GM23338 (cell line): ENCODE data around the gene WDR47.
"Not testable (repeated sequence)": the region's sequence is repeated elsewhere in the genome, so short reads cannot be mapped to it uniquely, and the experiment has no call there.

ENCODE experiments used
- CREB1 ChIP-seq: fragments of 250-450 bp; sonication (Bioruptor Pico); IDR thresholded peaks from 2 replicates; pipeline ENCODE4 v1.5.0; 2020; ENCODE audit warnings: low read depth, mild to moderate bottlenecking, moderate library complexity
- EZH2 ChIP-seq: fragments of 200-600 bp; sonication (generic); IDR thresholded peaks from one replicate; pipeline ENCODE4 v1.8.0; 2017; ENCODE audit warnings: antibody characterized with exemption, mild to moderate bottlenecking, low read depth; ENCODE audit not compliant: unreplicated experiment
- EZH2phosphoT487 ChIP-seq: fragments of 200-600 bp; sonication (generic); IDR thresholded peaks from one replicate; pipeline ENCODE4 v1.8.1; 2018; ENCODE audit warnings: antibody characterized with exemption; ENCODE audit not compliant: unreplicated experiment
- JUNB ChIP-seq: IDR thresholded peaks from one replicate; pipeline ENCODE4 v1.6.1; 2016; ENCODE audit warnings: antibody characterized with exemption; ENCODE audit not compliant: unreplicated experiment
- NANOG ChIP-seq: IDR thresholded peaks from 2 replicates; pipeline ENCODE4 v1.6.1; 2016; ENCODE audit warnings: antibody characterized with exemption, borderline replicate concordance
- POLR2AphosphoS5 ChIP-seq: IDR thresholded peaks from 2 replicates; pipeline ENCODE4 v1.6.1; 2016; ENCODE audit warnings: antibody characterized with exemption, low read depth
- REST ChIP-seq: IDR thresholded peaks from one replicate; pipeline ENCODE4 v1.6.1; 2018; ENCODE audit warnings: antibody characterized with exemption; ENCODE audit not compliant: unreplicated experiment
- STAT1 ChIP-seq: IDR thresholded peaks from one replicate; pipeline ENCODE4 v1.6.1; 2016; ENCODE audit warnings: antibody characterized with exemption; ENCODE audit not compliant: unreplicated experiment
- ZNF114 ChIP-seq: fragments of 250-450 bp; sonication (Bioruptor Pico); IDR thresholded peaks from 2 replicates; pipeline ENCODE4 v1.5.0; 2020; ENCODE audit warnings: mild to moderate bottlenecking, moderate library complexity
- ZNF331 ChIP-seq: fragments of 250-450 bp; sonication (Bioruptor Pico); IDR thresholded peaks from 2 replicates; pipeline ENCODE4 v1.5.0; 2020; ENCODE audit warnings: low read depth, mild to moderate bottlenecking, moderate library complexity
- ZNF462 ChIP-seq: fragments of 250-450 bp; sonication (Bioruptor Pico); IDR thresholded peaks from 2 replicates; pipeline ENCODE4 v1.5.0; 2020; ENCODE audit warnings: mild to moderate bottlenecking, moderate library complexity
- TF ChIP-seq, protein P1 (sequence below): IDR thresholded peaks from 2 replicates; pipeline ENCODE4 v1.6.1; 2016; ENCODE audit warnings: antibody characterized with exemption
- TF ChIP-seq, protein P2 (sequence below), 2 experiments: fragments of 200-600 bp in 1 of 2; sonication (generic) in 1 of 2; conservative IDR thresholded peaks; 2 replicates each; pipeline versions ENCODE4 v1.5.1 to v1.6.1; 2016 to 2017; ENCODE audit warnings: antibody characterized with exemption in 2 of 2, low read depth in 2 of 2, mild to moderate bottlenecking in 2 of 2, moderate library complexity in 1 of 2

DNA sequence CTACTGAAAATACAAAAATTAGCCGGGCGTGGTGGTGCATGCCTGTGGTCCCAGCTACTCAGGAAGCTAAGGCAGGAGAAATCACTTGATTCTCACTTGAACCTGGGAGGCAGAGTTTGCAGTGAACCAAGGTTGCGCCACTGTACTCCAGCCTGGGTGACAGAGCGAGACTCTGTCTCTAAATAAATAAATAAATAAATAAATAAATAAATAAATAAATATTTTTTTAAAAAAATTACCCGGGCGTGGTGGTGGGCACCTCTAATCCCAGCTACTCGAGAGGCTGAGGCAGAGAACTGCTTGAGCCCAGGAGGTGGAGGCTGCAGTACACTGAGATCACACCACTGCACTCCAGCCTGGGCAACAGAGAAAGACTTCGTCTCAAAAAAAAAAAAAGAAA lies 12.4 kb downstream of the WDR47 start:
- not testable (repeated sequence) for TF ChIP-seq EZH2phosphoT487; JUNB; POLR2AphosphoS5; EZH2; REST; CREB1 (CRISPR knock-in tag); STAT1; NANOG; ZNF331 (CRISPR knock-in tag); ZNF114 (CRISPR knock-in tag); ZNF462 (CRISPR knock-in tag)
- TF ChIP-seq, protein P1, sequence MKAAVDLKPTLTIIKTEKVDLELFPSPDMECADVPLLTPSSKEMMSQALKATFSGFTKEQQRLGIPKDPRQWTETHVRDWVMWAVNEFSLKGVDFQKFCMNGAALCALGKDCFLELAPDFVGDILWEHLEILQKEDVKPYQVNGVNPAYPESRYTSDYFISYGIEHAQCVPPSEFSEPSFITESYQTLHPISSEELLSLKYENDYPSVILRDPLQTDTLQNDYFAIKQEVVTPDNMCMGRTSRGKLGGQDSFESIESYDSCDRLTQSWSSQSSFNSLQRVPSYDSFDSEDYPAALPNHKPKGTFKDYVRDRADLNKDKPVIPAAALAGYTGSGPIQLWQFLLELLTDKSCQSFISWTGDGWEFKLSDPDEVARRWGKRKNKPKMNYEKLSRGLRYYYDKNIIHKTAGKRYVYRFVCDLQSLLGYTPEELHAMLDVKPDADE: not testable (repeated sequence)
- TF ChIP-seq, protein P2, sequence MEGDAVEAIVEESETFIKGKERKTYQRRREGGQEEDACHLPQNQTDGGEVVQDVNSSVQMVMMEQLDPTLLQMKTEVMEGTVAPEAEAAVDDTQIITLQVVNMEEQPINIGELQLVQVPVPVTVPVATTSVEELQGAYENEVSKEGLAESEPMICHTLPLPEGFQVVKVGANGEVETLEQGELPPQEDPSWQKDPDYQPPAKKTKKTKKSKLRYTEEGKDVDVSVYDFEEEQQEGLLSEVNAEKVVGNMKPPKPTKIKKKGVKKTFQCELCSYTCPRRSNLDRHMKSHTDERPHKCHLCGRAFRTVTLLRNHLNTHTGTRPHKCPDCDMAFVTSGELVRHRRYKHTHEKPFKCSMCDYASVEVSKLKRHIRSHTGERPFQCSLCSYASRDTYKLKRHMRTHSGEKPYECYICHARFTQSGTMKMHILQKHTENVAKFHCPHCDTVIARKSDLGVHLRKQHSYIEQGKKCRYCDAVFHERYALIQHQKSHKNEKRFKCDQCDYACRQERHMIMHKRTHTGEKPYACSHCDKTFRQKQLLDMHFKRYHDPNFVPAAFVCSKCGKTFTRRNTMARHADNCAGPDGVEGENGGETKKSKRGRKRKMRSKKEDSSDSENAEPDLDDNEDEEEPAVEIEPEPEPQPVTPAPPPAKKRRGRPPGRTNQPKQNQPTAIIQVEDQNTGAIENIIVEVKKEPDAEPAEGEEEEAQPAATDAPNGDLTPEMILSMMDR (conservative IDR thresholded peaks at IDR 0.05; ENCODE audit: low read depth in 2 of 2): not testable (repeated sequence)
